Measurements from ENCODE around the gene ZNF697. TPM values are rescaled to one million over a fixed set of nuclear protein-coding genes. Genes with fewer than 3 reads are reported as not detected.

ZNF697 gene
- total and polyA plus RNA-seq, 10 of the 15 experiments (the other 5 are each of a cell fraction or from before 2014, with no cell fraction given): 0.48 to 5.9 (median 3.0) TPM

DNA sequence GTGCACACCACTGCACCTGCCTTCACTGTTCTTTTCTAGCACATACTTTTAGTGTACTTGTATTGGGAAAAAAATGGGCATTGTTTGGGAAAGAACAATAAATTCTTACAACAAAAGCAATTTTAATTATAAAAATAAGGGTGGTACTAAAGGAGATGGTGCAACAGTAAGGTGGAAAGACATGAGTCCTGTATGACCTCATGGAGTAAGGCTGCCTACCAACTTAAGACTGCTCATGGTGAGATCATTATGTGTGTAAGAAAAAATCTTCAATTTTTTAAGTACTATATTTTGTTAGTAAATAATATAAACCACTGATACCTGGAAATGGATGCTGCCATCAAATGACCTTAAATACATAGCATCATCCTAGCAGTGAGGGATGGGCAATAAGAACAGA lies 34.1 kb upstream of the ZNF697 start:
- POLR2A ChIA-PET: no interaction called here
- FAIRE-seq: no peak
- Histone ChIP-seq H3K4me1 (ENCODE audit: control insufficient read depth, insufficient read depth, low read length) (no peaks in the 10 kb centered on the region), H3K9me3 (replicated peaks; ENCODE audit: control insufficient read depth, insufficient read depth, low read length) (no peaks in the 10 kb centered on the region), H3K36me3 (ENCODE audit: control insufficient read depth in 2 of 2, insufficient read depth in 2 of 2, low read length in 1 of 2) (no peaks in the 10 kb centered on the region), H3K4me2 (ENCODE audit: control insufficient read depth, insufficient read depth) (no peak overlapping the region), H3K27ac (ENCODE audit: control insufficient read depth, insufficient read depth) (no peak overlapping the region), H4K20me1 (ENCODE audit: control insufficient read depth, insufficient read depth) (no peaks in the 10 kb centered on the region), H2AFZ (ENCODE audit: control insufficient read depth, low read depth, low read length) (no peak overlapping the region), H3K4me3 (no peak overlapping the region), H3K79me2 (ENCODE audit: control insufficient read depth, insufficient read depth, low read length) (no peaks in the 10 kb centered on the region), H3K9ac (ENCODE audit: control insufficient read depth, insufficient read depth, low read length) (no peak overlapping the region), H3K27me3 (replicated peaks in 1 of 2; ENCODE audit: control insufficient read depth in 2 of 2, insufficient read depth in 2 of 2, low read length in 1 of 2) (peaks cover 0 to 2% of the 10 kb centered on the region in 2 experiments; a peak in 1 of 4 replicates)
- in situ Hi-C loops (cut with MboI): no loop called here
- no peak for DNase-seq (ENCODE audit: low read depth, low spot score)
- CTCF ChIA-PET: interaction anchor here (0.5 kb wide), 1 partner anchor 71 kb away, joined by 3 read pairs; no protein-coding TSS in a partner anchor
- intact Hi-C loops (cut with micrococcal nuclease; ENCODE audit: unreplicated experiment): no loop called here
- SMC1A ChIA-PET (ENCODE audit: uncharacterized antibody, unreplicated experiment): no interaction called here
- no TSS peak for BruUV-seq (replicated peaks)
- TF ChIP-seq MTA2 (IDR thresholded peaks at IDR 0.05; ENCODE audit: low read depth) (no peak), RB1 (IDR thresholded peaks at IDR 0.05; ENCODE audit: borderline replicate concordance) (no peak), NRF1 (conservative IDR thresholded peaks at IDR 0.05; ENCODE audit: low read depth, low read length) (no peak), PAX5 (IDR thresholded peaks at IDR 0.05; ENCODE audit: borderline replicate concordance, low read depth, low read length) (no peak)
- TF ChIP-seq, protein P1, sequence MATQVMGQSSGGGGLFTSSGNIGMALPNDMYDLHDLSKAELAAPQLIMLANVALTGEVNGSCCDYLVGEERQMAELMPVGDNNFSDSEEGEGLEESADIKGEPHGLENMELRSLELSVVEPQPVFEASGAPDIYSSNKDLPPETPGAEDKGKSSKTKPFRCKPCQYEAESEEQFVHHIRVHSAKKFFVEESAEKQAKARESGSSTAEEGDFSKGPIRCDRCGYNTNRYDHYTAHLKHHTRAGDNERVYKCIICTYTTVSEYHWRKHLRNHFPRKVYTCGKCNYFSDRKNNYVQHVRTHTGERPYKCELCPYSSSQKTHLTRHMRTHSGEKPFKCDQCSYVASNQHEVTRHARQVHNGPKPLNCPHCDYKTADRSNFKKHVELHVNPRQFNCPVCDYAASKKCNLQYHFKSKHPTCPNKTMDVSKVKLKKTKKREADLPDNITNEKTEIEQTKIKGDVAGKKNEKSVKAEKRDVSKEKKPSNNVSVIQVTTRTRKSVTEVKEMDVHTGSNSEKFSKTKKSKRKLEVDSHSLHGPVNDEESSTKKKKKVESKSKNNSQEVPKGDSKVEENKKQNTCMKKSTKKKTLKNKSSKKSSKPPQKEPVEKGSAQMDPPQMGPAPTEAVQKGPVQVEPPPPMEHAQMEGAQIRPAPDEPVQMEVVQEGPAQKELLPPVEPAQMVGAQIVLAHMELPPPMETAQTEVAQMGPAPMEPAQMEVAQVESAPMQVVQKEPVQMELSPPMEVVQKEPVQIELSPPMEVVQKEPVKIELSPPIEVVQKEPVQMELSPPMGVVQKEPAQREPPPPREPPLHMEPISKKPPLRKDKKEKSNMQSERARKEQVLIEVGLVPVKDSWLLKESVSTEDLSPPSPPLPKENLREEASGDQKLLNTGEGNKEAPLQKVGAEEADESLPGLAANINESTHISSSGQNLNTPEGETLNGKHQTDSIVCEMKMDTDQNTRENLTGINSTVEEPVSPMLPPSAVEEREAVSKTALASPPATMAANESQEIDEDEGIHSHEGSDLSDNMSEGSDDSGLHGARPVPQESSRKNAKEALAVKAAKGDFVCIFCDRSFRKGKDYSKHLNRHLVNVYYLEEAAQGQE (IDR thresholded peaks at IDR 0.05; ENCODE audit: low read depth, low read length): no peak
- RAD21 ChIA-PET (ENCODE audit: unreplicated experiment): no interaction called here
- no peak for ATAC-seq

Measured in GM12878 (cell line).